Chondrocyte (in vitro differentiated cells): Measurements from ENCODE around the gene ZNF697. TPM values are rescaled to one million over a fixed set of nuclear protein-coding genes. Genes with fewer than 3 reads are reported as not detected.

Source experiments
- DNase-seq: peaks from one replicate; pipeline ENCODE4 v3.0.0; 2021; ENCODE audit warnings: mixed read lengths, low spot score
- H3K27ac Mint-ChIP-seq: one replicate; pipeline ENCODE4 v1.8.0; 2021; ENCODE audit warnings: mild to moderate bottlenecking, moderate library complexity, mixed read lengths; ENCODE audit not compliant: unreplicated experiment
- H3K27me3 Mint-ChIP-seq: 2 replicates; pipeline ENCODE4 v1.8.0; 2021; ENCODE audit warnings: low read depth, mixed read lengths
- H3K36me3 Mint-ChIP-seq: 2 replicates; pipeline ENCODE4 v1.8.0; 2021; ENCODE audit warnings: low read depth, mixed read lengths
- H3K4me1 Mint-ChIP-seq: 2 replicates; pipeline ENCODE4 v1.8.0; 2021; ENCODE audit warnings: low read depth, mild to moderate bottlenecking, mixed read lengths
- H3K4me3 Mint-ChIP-seq: one replicate; pipeline ENCODE4 v1.8.0; 2021; ENCODE audit warnings: mild to moderate bottlenecking, moderate library complexity, mixed read lengths; ENCODE audit not compliant: unreplicated experiment
- H3K9me3 Mint-ChIP-seq: 2 replicates; pipeline ENCODE4 v1.8.0; 2021; ENCODE audit warnings: low read depth, mixed read lengths
- CTCF ChIP-seq: fragments of 200-600 bp; sonication (generic); IDR thresholded peaks from 2 replicates; pipeline ENCODE4 v1.5.0; 2021; ENCODE audit warnings: antibody characterized with exemption, mild to moderate bottlenecking, moderate library complexity
- total RNA-seq: library from RNA; stranded (reverse); gene quantifications from 3 replicates; pipeline ENCODE4 v1.2.1, GENCODE V29; 2021

The ZNF697 gene
- total RNA-seq, 1 donor from 2014 or later, result 13.6 TPM

DNA sequence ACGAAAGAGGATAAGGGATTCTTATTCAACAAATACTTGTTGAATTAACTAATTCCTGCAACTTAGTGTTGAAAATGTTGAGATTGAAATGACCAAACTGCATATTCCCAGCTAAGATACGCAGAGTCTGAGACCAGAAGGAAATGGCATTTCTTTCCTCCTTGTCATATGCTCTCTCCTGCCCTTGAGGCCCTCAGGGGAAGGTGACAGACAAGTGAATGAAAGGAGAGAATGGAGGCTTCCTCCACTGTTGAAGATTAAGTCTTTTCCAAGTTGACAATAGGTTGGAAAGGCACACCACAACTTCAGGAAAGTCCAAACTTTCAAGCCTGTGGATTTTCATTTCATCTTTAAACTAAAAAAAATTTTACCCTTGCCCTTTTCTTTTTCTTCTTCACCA is 3.1 kb upstream of the ZNF697 start:
- Mint-ChIP-seq H3K36me3 (no peaks in the 10 kb centered on the region), H3K9me3 (no peaks in the 10 kb centered on the region), H3K4me3 (no peak overlapping the region), H3K27me3 (no peaks in the 10 kb centered on the region), H3K4me1 (peaks cover 58% of the 10 kb centered on the region), H3K27ac (no peak overlapping the region)
- no peak for TF ChIP-seq CTCF
- DNase-seq, result no peak

- peak overlapping the region; percentile 94 for H3K27ac Mint-ChIP-seq
- no peak for TF ChIP-seq CTCF
Measured at GRCh38 chr1:119648620-119649004, 546 bp upstream of the ZNF697 start.

GRCh38 chr1:119647228-119647733 is 785 bp downstream of the ZNF697 start:
- no peak for DNase-seq
- H3K4me1 Mint-ChIP-seq, result peaks cover 64% of the 10 kb centered on the region

More at GRCh38 chr1:119648620-119649004, 546 bp upstream of the ZNF697 start:
- Mint-ChIP-seq H3K9me3 (no peaks in the 10 kb centered on the region), H3K27me3 (no peaks in the 10 kb centered on the region), H3K36me3 (no peaks in the 10 kb centered on the region), H3K4me1 (peaks cover 65% of the 10 kb centered on the region), H3K4me3 (peak overlapping the region; percentile 97)
- DNase-seq, result no peak

GRCh38 chr1:119646521-119647227 is 1.4 kb downstream of the ZNF697 start:
- DNase-seq, result no peak
- no peaks in the 10 kb centered on the region for H3K9me3 Mint-ChIP-seq
- peaks cover 64% of the 10 kb centered on the region for H3K4me1 Mint-ChIP-seq
- H3K27me3 Mint-ChIP-seq, result no peaks in the 10 kb centered on the region
- H3K36me3 Mint-ChIP-seq, result peaks cover 4% of the 10 kb centered on the region
- no peak for TF ChIP-seq CTCF
- peak overlapping the region; percentile 92 for H3K27ac Mint-ChIP-seq
- peak overlapping the region; percentile 97 for H3K4me3 Mint-ChIP-seq

More at GRCh38 chr1:119647228-119647733, 785 bp downstream of the ZNF697 start:
- TF ChIP-seq CTCF, result no peak
- H3K27ac Mint-ChIP-seq, result peak overlapping the region; percentile 92
- H3K9me3 Mint-ChIP-seq, result no peaks in the 10 kb centered on the region
- H3K36me3 Mint-ChIP-seq, result peaks cover 2% of the 10 kb centered on the region
- no peaks in the 10 kb centered on the region for H3K27me3 Mint-ChIP-seq
- H3K4me3 Mint-ChIP-seq, result peak overlapping the region; percentile 97

DNA sequence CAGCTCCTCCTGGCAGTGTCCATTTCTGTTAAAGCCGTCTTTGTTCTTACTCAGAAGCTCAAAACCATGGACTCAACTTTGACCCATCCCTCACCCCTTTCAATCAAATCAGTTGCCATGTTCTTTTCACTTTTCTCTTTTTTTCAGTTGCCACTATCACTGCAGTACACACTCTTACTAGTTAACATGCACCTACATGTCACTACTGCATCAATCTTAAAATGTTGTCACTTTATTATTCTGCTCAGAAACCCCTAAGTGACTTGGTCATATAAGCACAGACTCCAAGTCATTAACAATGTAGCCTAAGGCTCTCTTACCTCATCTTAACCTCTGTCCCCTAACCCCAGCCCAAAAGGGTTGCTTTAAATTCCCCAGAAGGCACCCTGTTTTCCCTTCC is 9.0 kb downstream of the ZNF697 start:
- no peak for TF ChIP-seq CTCF
- no peak overlapping the region for H3K4me3 Mint-ChIP-seq
- H3K27ac Mint-ChIP-seq, result no peak overlapping the region
- H3K9me3 Mint-ChIP-seq, result no peaks in the 10 kb centered on the region
- H3K4me1 Mint-ChIP-seq, result peaks cover 20% of the 10 kb centered on the region
- DNase-seq, result no peak
- peaks cover 5% of the 10 kb centered on the region for H3K36me3 Mint-ChIP-seq
- H3K27me3 Mint-ChIP-seq, result no peaks in the 10 kb centered on the region
